GM18907 (cell line): Measurements from ENCODE around the gene MAGEA1.
"Not testable (repeated sequence)": the region's sequence is repeated elsewhere in the genome, so short reads cannot be mapped to it uniquely, and the experiment has no call there.

ENCODE experiments used
- ATAC-seq: cut with Tn5 transposase; IDR thresholded peaks from one replicate; pipeline ENCODE4 v1.9.1; 2021; ENCODE audit warnings: mild to moderate bottlenecking, moderate library complexity; ENCODE audit not compliant: unreplicated experiment

MAGEA1 gene, protein sequence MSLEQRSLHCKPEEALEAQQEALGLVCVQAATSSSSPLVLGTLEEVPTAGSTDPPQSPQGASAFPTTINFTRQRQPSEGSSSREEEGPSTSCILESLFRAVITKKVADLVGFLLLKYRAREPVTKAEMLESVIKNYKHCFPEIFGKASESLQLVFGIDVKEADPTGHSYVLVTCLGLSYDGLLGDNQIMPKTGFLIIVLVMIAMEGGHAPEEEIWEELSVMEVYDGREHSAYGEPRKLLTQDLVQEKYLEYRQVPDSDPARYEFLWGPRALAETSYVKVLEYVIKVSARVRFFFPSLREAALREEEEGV

DNA sequence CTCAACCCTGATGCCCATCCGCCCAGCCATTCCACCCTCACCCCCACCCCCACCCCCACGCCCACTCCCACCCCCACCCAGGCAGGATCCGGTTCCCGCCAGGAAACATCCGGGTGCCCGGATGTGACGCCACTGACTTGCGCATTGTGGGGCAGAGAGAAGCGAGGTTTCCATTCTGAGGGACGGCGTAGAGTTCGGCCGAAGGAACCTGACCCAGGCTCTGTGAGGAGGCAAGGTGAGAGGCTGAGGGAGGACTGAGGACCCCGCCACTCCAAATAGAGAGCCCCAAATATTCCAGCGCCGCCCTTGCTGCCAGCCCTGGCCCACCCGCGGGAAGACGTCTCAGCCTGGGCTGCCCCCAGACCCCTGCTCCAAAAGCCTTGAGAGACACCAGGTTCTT lies at the start of gene MAGEA1:
Gene MAGEA1, plus strand, starts transcription at position 154 of the 400 bp plus-strand sequence. CDS start 3,106 bp downstream, outside the sequence.
- ATAC-seq = no peak

GRCh38 chrX:153132924-153133323 lies 46.2 kb upstream of the MAGEA1 start:
- ATAC-seq = not testable (repeated sequence)

- ATAC-seq = not testable (repeated sequence)
Measured at GRCh38 chrX:153139074-153139473, 40.0 kb upstream of the MAGEA1 start.

DNA sequence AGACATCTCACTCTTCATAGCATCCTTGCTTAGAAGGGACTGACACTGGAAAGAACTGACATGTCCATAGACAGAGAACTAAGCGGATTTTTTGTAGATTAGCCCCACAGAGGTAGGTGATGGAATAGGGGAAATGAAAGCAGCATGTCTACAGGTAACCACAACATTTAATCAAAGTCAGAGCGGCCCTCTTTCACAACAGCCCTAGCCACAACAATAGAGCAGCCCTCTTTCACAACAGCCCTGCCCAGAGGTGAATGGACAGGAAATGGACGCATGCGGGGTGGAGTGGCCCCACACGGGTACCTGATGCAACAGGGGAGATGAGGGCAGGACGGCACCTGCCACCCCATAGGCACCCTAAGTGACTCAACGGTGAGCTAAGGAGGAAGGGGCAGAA lies 32.8 kb upstream of the MAGEA1 start:
- ATAC-seq = not testable (repeated sequence)

- ATAC-seq = no peak
Measured at GRCh38 chrX:153153516-153153915, 25.6 kb upstream of the MAGEA1 start.

GRCh38 chrX:153157450-153157849 lies 21.6 kb upstream of the MAGEA1 start:
- no peak for ATAC-seq

DNA sequence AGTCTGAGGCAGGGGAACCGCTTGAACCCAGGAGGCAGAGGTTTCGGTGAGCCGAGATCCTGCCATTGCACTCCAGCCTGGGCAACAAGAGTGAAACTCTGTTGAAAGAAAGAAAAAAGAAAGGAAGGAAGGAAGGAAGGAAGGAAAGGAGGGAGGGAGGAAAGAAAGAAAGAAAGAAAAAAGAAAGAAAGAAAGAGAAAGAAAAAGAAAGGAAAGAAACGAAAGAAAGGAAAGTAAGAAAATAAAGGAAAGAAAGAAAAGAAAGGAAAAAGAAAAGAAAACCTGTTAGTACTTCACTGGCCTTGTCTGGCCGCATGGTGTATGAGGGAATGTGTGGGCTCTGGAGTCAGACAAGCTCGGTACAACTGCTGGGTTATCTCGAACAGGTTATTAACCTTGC lies 20.8 kb upstream of the MAGEA1 start:
- no peak for ATAC-seq

- ATAC-seq = no peak
Measured at GRCh38 chrX:153161952-153162351, 17.1 kb upstream of the MAGEA1 start.

GRCh38 chrX:153164733-153165132 lies 14.4 kb upstream of the MAGEA1 start:
- ATAC-seq = no peak

- ATAC-seq = not testable (repeated sequence)
Measured at GRCh38 chrX:153168423-153168822, 10.7 kb upstream of the MAGEA1 start.

DNA sequence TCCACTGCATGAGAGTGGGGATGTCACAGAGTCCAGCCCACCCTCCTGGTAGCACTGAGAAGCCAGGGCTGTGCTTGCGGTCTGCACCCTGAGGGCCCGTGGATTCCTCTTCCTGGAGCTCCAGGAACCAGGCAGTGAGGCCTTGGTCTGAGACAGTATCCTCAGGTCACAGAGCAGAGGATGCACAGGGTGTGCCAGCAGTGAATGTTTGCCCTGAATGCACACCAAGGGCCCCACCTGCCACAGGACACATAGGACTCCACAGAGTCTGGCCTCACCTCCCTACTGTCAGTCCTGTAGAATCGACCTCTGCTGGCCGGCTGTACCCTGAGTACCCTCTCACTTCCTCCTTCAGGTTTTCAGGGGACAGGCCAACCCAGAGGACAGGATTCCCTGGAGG lies 2.7 kb downstream of the MAGEA1 start:
- no peak for ATAC-seq

GRCh38 chrX:153184787-153185186 lies 5.7 kb downstream of the MAGEA1 start:
- ATAC-seq = no peak

DNA sequence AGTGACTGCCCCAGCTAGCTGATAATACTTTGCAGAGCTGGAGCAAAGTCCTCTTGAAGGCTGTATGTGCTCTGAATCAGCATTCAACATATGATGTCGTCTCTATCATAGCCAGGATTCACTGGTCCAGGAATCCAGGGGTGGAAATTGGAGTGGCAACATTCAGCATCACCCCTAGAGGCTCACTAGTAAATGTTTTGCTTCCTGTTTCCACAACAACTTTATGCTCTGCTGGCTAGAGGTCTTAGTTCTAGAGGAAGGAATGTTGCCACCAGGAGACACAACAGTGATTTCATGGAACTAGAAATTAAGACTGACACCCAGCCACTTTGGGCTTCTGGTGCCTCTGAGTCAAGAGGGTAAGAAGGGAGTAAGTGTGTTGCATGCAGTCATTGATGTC lies 11.3 kb downstream of the MAGEA1 start:
- no peak for ATAC-seq

DNA sequence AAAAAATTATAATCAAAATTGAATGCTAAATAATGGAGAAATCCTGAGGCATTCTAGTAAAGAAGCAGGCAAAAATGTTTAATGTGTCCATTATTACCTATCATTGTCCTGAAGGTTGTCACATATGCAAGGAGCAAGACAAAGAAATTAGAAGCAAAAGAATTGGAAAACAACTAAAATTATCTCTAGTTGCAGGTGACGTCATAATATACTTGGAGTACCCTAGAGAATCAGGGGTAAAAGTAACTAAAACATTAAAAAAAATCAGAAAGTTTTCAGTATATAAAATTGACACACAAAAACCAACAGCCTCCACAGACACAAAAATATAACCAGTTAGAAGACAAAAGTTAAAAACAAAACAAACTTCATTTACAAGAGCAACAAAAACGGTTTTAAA lies 21.4 kb downstream of the MAGEA1 start:
- no peak for ATAC-seq

DNA sequence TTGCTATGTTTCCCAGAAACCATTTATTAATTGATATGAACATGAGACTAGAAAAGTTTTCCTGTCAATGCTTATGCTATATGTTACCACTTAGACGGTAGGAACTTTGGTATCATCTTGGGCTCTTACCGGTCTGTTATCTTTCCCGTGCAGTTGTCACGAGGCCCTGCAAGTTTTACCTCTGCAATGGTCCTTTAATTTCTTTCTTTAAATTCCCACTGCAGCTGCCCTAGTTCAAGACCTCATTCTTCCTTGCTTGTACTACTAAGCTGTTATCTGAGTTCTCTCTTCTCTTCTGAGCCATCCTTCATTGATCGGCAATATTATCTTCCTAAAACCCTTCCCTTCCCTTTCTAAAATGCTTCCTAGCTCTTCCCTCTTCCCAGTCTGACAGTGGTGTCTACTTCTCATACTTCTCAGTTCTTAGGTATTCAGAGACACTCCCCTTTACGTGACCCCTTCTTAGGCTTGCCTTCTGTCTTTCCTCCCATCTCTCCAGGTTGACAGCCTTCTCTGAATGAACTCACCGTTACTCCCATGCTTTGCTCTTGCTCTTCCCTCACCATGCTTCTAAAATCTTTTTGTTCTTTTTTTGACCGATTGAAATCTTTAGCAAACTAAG lies 27.5 kb downstream of the MAGEA1 start:
- no peak for ATAC-seq

GRCh38 chrX:153209347-153209746 lies 30.3 kb downstream of the MAGEA1 start:
- ATAC-seq = no peak

DNA sequence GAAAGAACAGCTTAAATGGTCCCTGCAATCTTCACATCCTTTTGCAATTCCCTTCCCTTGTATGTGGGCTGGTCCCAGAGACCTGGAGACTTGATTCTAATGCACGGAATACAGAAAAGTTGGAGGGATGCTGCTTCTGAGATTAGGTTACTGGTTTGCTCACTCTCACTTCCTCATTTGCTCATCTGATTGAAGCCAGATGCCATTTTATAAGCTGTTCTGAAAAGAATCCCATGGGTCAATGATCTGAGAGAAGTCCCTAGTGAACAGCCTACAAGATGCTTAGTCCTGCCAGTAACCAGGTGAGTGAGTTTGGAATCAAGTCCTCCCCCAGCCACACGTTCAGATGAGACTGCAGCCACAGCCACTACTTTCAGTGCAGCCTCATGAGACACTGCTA lies 35.9 kb downstream of the MAGEA1 start:
- ATAC-seq = peak; percentile 67

DNA sequence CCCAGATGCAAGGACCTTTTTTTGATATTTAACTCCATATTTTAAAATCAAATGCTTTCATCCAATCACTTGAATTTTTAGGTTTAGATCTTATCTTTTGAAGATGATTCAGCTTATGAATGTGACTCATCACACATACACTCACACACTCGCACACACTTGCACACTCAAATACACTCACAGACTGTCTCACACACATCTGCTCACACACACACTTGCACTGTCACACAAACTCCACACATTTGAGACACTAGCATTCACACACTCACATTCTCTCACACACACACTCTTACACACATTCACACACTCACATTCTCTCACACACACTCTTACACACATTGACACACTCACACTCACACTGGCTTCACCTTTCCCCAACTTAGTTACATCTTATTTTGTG lies 37.8 kb downstream of the MAGEA1 start:
- no peak for ATAC-seq

DNA sequence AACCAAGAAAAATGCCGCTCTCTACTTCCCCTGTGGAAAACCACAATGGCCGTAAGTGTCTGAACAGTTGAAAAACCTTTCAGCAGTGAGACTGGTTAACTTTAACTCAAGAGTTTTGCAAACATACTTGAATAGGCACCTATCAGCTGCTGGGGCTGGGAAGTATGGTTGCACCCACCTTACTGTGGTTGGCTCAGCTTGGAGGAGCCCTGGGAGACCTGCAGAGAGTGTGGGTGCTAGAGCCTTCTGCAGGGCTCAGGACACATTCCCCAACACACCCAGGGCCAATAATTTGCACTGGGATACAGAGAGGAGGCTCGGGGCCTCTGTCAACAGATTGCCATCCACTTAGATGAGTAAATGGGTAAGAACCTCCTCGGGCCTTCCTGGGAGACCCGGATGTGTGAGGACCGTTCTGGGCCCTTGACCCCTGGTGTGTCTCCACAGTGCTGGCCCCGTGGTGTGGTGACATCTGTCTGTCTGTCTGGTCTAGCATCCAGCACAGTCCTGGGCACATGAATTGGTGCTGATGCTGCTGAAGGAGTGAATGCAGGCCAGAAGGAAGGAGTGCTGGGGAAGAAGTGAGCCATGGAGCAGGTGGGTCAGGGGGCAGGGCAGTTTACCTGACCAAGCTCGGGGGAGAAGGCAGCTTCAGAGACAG lies 46.5 kb downstream of the MAGEA1 start:
- ATAC-seq = no peak

- no peak for ATAC-seq
Measured at GRCh38 chrX:153226344-153227185, 47.5 kb downstream of the MAGEA1 start.
